MCF 10A (cell line): ENCODE results near the gene GRID1. TPM values are rescaled to one million over a fixed set of nuclear protein-coding genes. Genes with fewer than 3 reads are reported as not detected.

ENCODE experiments used
- BruUV-seq: library from RNA; stranded (reverse); fragments of 400-500 nt; replicated peaks from 2 replicates; lab custom pipeline; 2021; lab: Mats Ljungman, UMichigan
- CTCF ChIA-PET: fragments of 300-600 bp; sonication (Branson Sonifier 250); formaldehyde crosslinking; extraction: SDS; loops from one replicate; lab custom pipeline; 2021; ENCODE audit warnings: antibody characterized with exemption, inconsistent platforms; lab: Yijun Ruan, JAX
- POLR2A ChIA-PET: fragments of 300-600, 350-650 bp; sonication (Branson Sonifier 250); formaldehyde crosslinking; extraction: SDS; loops from one replicate; lab custom pipeline; 2020; ENCODE audit warnings: antibody characterized with exemption, inconsistent platforms; lab: Yijun Ruan, JAX
- DNase-seq: peaks from one replicate; pipeline ENCODE4 v3.0.0-alpha.2; 2018; ENCODE audit not compliant: unreplicated experiment
- H3K27ac Mint-ChIP-seq: one replicate; pipeline ENCODE4 v1.8.0; 2022; ENCODE audit warnings: mild to moderate bottlenecking, low read depth, mixed read lengths; ENCODE audit not compliant: unreplicated experiment
- H3K27me3 Mint-ChIP-seq: one replicate; pipeline ENCODE4 v1.8.0; 2022; ENCODE audit warnings: mixed read lengths; ENCODE audit not compliant: insufficient read depth, unreplicated experiment
- H3K36me3 Mint-ChIP-seq: one replicate; pipeline ENCODE4 v1.8.0; 2022; ENCODE audit warnings: mild to moderate bottlenecking, moderate library complexity, mixed read lengths; ENCODE audit not compliant: insufficient read depth, unreplicated experiment
- H3K4me1 Mint-ChIP-seq: one replicate; pipeline ENCODE4 v1.8.0; 2022; ENCODE audit warnings: mixed read lengths; ENCODE audit not compliant: insufficient read depth, unreplicated experiment
- H3K4me3 Mint-ChIP-seq: one replicate; pipeline ENCODE4 v1.8.0; 2022; ENCODE audit warnings: mild to moderate bottlenecking, moderate library complexity, mixed read lengths; ENCODE audit not compliant: unreplicated experiment
- H3K9me3 Mint-ChIP-seq: one replicate; pipeline ENCODE4 v1.8.0; 2022; ENCODE audit warnings: mixed read lengths; ENCODE audit not compliant: unreplicated experiment
- CTCF ChIP-seq: fragments of 200-600 bp; IDR thresholded peaks from one replicate; pipeline ENCODE4 v1.8.0; 2022; ENCODE audit warnings: antibody characterized with exemption, mild to moderate bottlenecking; ENCODE audit not compliant: unreplicated experiment
- intact Hi-C: fragments of 100-400 bp; cut with micrococcal nuclease; formaldehyde crosslinking; loops from 2 replicates; pipeline ENCODE4 v1.14.1; 2022
- total RNA-seq: library from RNA; stranded (reverse); gene quantifications from 2 replicates; pipeline ENCODE4 v1.2.3, GENCODE V29; 2022

Gene GRID1
- total RNA-seq, 1 experiment from 2014 or later = not detected

- DNase-seq = no peak
- H3K36me3 Mint-ChIP-seq = no peaks in the 10 kb centered on the region
- no peak overlapping the region for H3K4me3 Mint-ChIP-seq
- no peak overlapping the region for H3K27ac Mint-ChIP-seq
- no peak for TF ChIP-seq CTCF
- H3K9me3 Mint-ChIP-seq = peaks cover 22% of the 10 kb centered on the region
- no peaks in the 10 kb centered on the region for H3K27me3 Mint-ChIP-seq
- CTCF ChIA-PET = no interaction called here
- no peaks in the 10 kb centered on the region for H3K4me1 Mint-ChIP-seq
- no TSS peak for BruUV-seq
- intact Hi-C loops = no loop called here
- POLR2A ChIA-PET = no interaction called here
These were observed 309.9 kb downstream of the GRID1 start for GRCh38 chr10:86056672-86057071.

- CTCF ChIA-PET = no interaction called here
These were observed 310.7 kb downstream of the GRID1 start for GRCh38 chr10:86055928-86056327.

GRCh38 chr10:86053675-86054074 is 312.9 kb downstream of the GRID1 start:
- H3K4me1 Mint-ChIP-seq = no peaks in the 10 kb centered on the region
- TF ChIP-seq CTCF = no peak
- no peaks in the 10 kb centered on the region for H3K27me3 Mint-ChIP-seq
- H3K9me3 Mint-ChIP-seq = peaks cover 16% of the 10 kb centered on the region
- CTCF ChIA-PET = no interaction called here
- POLR2A ChIA-PET = no interaction called here
- intact Hi-C loops = no loop called here
- DNase-seq = no peak
- no peaks in the 10 kb centered on the region for H3K36me3 Mint-ChIP-seq
- BruUV-seq = no TSS peak
- H3K4me3 Mint-ChIP-seq = no peak overlapping the region
- no peak overlapping the region for H3K27ac Mint-ChIP-seq

More at GRCh38 chr10:86055928-86056327, 310.7 kb downstream of the GRID1 start:
- no peak for DNase-seq
- Mint-ChIP-seq H3K27me3 (no peaks in the 10 kb centered on the region), H3K4me1 (no peaks in the 10 kb centered on the region), H3K4me3 (no peak overlapping the region), H3K36me3 (no peaks in the 10 kb centered on the region), H3K27ac (no peak overlapping the region), H3K9me3 (peaks cover 17% of the 10 kb centered on the region)
- no peak for TF ChIP-seq CTCF
- POLR2A ChIA-PET = no interaction called here
- BruUV-seq = no TSS peak
- intact Hi-C loops = no loop called here

- BruUV-seq = no TSS peak
- DNase-seq = no peak
- H3K4me3 Mint-ChIP-seq = no peak overlapping the region
- intact Hi-C loops = no loop called here
- H3K27me3 Mint-ChIP-seq = no peaks in the 10 kb centered on the region
- ChIA-PET CTCF (no interaction called here), POLR2A (no interaction called here)
- H3K27ac Mint-ChIP-seq = no peak overlapping the region
- H3K9me3 Mint-ChIP-seq = peaks cover 7% of the 10 kb centered on the region
- TF ChIP-seq CTCF = no peak
- H3K4me1 Mint-ChIP-seq = no peaks in the 10 kb centered on the region
- no peaks in the 10 kb centered on the region for H3K36me3 Mint-ChIP-seq
These were observed 315.0 kb downstream of the GRID1 start for GRCh38 chr10:86051586-86051985.
